Transverse colon (tissue), 4 donors: ENCODE data around the gene TRIM9. TPM values are rescaled to one million over a fixed set of nuclear protein-coding genes. Genes with fewer than 3 reads are reported as not detected.

ENCODE experiments used
- DNase-seq: peaks from one replicate; pipeline ENCODE4 v3.0.0-alpha.2; 2019
- H3K27ac ChIP-seq, 4 donors: fragments of 200-600 bp; sonication (generic); 2 replicates each; pipeline ENCODE4 v1.5.1; 2016 to 2018; ENCODE audit warnings: inconsistent platforms in 4 of 4
- H3K27me3 ChIP-seq: fragments of 200-600 bp; sonication (generic); 2 replicates; pipeline ENCODE4 v1.5.1; 2017; ENCODE audit warnings: inconsistent platforms
- H3K36me3 ChIP-seq, 4 donors: fragments of 200-600 bp; sonication (generic); 2 replicates each; pipeline ENCODE4 v1.5.1; 2017 to 2019; ENCODE audit warnings: inconsistent platforms in 4 of 4
- H3K4me1 ChIP-seq, 4 donors: fragments of 200-600 bp; sonication (generic); 2 replicates each; pipeline ENCODE4 v1.5.1; 2017 to 2020; ENCODE audit warnings: inconsistent platforms in 4 of 4
- H3K4me3 ChIP-seq, 4 donors: fragments of 200-600 bp; sonication (generic); 1 replicate in 1 of 4; 2 replicates in 3 of 4; pipeline versions ENCODE4 v1.5.1 to v1.6.1; 2017 to 2019; ENCODE audit warnings: inconsistent platforms in 4 of 4
- H3K9me3 ChIP-seq, 2 donors: fragments of 200-600 bp; sonication (generic); 2 replicates each; pipeline ENCODE4 v1.5.1; 2017 to 2019; ENCODE audit warnings: inconsistent platforms in 2 of 2
- EP300 ChIP-seq: sonication (generic); formaldehyde crosslinking; IDR thresholded peaks from one replicate; pipeline ENCODE4 v1.6.1; 2017; ENCODE audit warnings: antibody characterized with exemption, low read depth
- POLR2A ChIP-seq: fragments of 450-650 bp; IDR thresholded peaks from one replicate; pipeline ENCODE4 v1.6.1; 2016; ENCODE audit warnings: antibody characterized with exemption, mild to moderate bottlenecking, moderate library complexity
- POLR2AphosphoS5 ChIP-seq, 3 donors: sonication (generic); formaldehyde crosslinking; IDR thresholded peaks; one replicate each; pipeline ENCODE4 v1.6.1; 2016; ENCODE audit warnings: antibody characterized with exemption in 3 of 3
- WGBS, 2 donors: methylation state at CpG; one replicate each; pipeline ENCODE4 v1.1.5; 2018; ENCODE audit warnings: low coverage in 1 of 2; 5-methylcytosine and 5-hydroxymethylcytosine counted together
- in situ Hi-C, 4 donors: fragments of 200-750 bp; cut with MboI; loops; one replicate each; pipeline versions ENCODE4 v1.15.0 to v1.15.1; 2017; ENCODE audit warnings: low sequenced_read_pairs in 3 of 4, low pct_ligation_motif_present in 1 of 4, low pct_unique_long_range_greater_than_20kb in 1 of 4
- intact Hi-C: fragments of 100-400 bp; cut with DNase I; formaldehyde crosslinking; loops from one replicate; pipeline ENCODE4 v1.15.1; 2023; ENCODE audit warnings: low total_unique reads
- total RNA-seq, 4 donors: library from RNA; depleted of rRNA; stranded (reverse); fragments of >200 nt; gene quantifications; one replicate each; pipeline ENCODE4 v1.1.0, GENCODE V29; 2016
- TF ChIP-seq, protein P1 (sequence below), 5 experiments: fragments of 200-600 bp in 3 of 5; fragments of 450-650 bp in 2 of 5; sonication (generic) in 3 of 5; IDR thresholded peaks; 1 replicate in 2 of 5; 2 replicates in 3 of 5; pipeline ENCODE4 v1.5.1; 2016 to 2017; ENCODE audit warnings: antibody characterized with exemption in 5 of 5, inconsistent platforms in 3 of 5, mild to moderate bottlenecking in 2 of 5, moderate library complexity in 1 of 5

Gene TRIM9
- total RNA-seq, 4 donors from 2014 or later: 9.2 to 21.3 (median 16.1) TPM

DNA sequence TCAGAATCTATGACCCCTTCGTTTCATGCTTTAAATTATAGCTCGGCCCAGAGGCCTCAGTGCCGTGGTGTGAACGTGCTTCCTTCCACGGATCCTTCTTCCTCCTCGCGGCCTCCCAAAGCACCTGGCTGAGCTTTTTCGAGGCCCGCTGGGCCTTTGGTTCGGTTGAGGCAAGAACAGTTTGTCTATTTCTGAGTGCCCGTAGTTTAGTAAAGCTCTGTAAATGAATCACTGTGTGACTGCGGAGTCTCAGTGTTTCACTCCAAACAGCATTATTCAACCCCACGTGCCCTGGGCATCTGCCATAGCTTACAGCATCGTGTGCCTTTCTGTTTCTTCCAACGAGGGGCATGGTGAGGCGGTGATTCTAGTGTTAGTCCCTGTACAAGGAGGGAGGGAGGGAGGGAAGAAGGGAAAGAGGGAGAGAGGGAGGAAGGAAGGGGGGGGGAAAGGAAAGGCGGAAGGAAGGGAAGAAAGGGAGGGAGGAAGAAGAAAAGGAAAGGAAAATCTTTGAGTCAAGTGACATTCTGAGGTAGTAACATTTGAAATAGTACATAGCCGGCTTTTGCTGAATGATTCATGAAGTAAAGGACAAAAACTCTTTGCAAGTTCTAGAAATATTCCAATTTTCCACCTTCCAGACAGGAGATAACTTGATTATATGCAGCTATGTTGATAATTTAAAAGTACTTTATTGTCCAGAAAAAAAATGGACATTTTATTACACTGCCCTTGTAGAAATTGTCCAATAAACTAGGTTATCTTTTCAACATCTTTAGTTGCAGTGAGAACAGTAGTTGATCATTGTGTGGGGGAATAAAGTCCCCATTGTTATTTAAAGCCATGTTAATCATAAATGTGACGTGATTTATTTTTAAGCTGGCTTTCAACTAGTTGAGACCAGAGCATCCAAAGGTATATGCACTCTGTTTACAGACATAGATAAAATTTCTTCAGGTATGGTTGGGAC lies 1.2 kb upstream of the TRIM9 start:
- DNase-seq: peak; percentile 18
- H3K36me3 ChIP-seq: no peaks in the 10 kb centered on the region
- H3K27me3 ChIP-seq: peaks cover 34% of the 10 kb centered on the region
- H3K9me3 ChIP-seq: no peaks in the 10 kb centered on the region
- TF ChIP-seq POLR2AphosphoS5 (IDR thresholded peaks at IDR 0.05): peak in 2 of 3 donors; percentile 28 to 30
- no peak for TF ChIP-seq POLR2A
- 34 to 64% methylated on average over 3 to 19 of the region's 19 CpGs for WGBS, 2 donors
- H3K4me3 ChIP-seq: peak overlapping the region in 3 of 4 donors; percentile 51 to 93 (median 53)
- peak overlapping the region; percentile 70 to 84 (median 80) for H3K27ac ChIP-seq
- in situ Hi-C loops (no loop called here), intact Hi-C loops (loop anchor here (10.0 kb wide), 1 partner anchor 141 kb away; no protein-coding TSS in a partner anchor)
- H3K4me1 ChIP-seq: peaks cover 0 to 26% (median 22%) of the 10 kb centered on the region in 4 donors

DNA sequence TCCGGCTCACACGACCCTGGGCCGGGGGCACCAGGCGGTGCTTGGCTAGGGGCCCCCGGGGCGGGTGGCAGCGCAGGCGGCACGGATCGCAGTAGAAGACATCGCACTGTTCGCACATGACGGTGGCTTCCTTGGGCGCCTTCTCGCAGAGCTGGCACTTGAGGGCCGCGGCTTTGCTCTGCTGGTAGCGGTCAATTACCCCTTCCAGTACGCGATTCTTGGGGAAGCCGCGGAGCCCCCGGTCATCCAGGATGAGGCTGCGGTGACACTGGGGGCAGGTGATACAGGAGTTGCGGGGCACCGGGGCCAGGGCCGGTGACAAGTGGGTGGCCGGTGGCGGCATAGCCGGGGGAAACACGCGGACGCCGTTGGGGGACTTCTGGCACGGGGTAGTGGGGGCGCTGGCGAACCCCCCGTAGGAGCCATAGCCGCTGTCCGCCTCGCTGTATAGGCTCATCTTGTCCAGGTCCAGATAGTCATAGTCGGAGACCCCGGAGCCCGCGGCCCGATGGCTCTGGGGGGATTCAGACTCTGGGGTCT lies 553 bp downstream of the TRIM9 start:
- Histone ChIP-seq H3K27me3 (peaks cover 24% of the 10 kb centered on the region), H3K9me3 (no peaks in the 10 kb centered on the region), H3K36me3 (no peaks in the 10 kb centered on the region), H3K4me1 (peaks cover 0 to 26% (median 22%) of the 10 kb centered on the region in 4 donors), H3K27ac (peak overlapping the region; percentile 57 to 84 (median 76)), H3K4me3 (peak overlapping the region; percentile 38 to 93 (median 52))
- intact Hi-C loops (loop anchor here (10.0 kb wide), 1 partner anchor 140 kb away; no protein-coding TSS in a partner anchor), in situ Hi-C loops (no loop called here)
- WGBS, 2 donors: 2% methylated on average over 42 of the region's 46 CpGs; no CpG with 5 or more reads in 1 of the 2 donors
- TF ChIP-seq POLR2AphosphoS5 (IDR thresholded peaks at IDR 0.05) (no peak), POLR2A (no peak), EP300 (no peak)
- TF ChIP-seq, protein P1, sequence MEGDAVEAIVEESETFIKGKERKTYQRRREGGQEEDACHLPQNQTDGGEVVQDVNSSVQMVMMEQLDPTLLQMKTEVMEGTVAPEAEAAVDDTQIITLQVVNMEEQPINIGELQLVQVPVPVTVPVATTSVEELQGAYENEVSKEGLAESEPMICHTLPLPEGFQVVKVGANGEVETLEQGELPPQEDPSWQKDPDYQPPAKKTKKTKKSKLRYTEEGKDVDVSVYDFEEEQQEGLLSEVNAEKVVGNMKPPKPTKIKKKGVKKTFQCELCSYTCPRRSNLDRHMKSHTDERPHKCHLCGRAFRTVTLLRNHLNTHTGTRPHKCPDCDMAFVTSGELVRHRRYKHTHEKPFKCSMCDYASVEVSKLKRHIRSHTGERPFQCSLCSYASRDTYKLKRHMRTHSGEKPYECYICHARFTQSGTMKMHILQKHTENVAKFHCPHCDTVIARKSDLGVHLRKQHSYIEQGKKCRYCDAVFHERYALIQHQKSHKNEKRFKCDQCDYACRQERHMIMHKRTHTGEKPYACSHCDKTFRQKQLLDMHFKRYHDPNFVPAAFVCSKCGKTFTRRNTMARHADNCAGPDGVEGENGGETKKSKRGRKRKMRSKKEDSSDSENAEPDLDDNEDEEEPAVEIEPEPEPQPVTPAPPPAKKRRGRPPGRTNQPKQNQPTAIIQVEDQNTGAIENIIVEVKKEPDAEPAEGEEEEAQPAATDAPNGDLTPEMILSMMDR (IDR thresholded peaks at IDR 0.05): no peak
- DNase-seq: no peak

DNA sequence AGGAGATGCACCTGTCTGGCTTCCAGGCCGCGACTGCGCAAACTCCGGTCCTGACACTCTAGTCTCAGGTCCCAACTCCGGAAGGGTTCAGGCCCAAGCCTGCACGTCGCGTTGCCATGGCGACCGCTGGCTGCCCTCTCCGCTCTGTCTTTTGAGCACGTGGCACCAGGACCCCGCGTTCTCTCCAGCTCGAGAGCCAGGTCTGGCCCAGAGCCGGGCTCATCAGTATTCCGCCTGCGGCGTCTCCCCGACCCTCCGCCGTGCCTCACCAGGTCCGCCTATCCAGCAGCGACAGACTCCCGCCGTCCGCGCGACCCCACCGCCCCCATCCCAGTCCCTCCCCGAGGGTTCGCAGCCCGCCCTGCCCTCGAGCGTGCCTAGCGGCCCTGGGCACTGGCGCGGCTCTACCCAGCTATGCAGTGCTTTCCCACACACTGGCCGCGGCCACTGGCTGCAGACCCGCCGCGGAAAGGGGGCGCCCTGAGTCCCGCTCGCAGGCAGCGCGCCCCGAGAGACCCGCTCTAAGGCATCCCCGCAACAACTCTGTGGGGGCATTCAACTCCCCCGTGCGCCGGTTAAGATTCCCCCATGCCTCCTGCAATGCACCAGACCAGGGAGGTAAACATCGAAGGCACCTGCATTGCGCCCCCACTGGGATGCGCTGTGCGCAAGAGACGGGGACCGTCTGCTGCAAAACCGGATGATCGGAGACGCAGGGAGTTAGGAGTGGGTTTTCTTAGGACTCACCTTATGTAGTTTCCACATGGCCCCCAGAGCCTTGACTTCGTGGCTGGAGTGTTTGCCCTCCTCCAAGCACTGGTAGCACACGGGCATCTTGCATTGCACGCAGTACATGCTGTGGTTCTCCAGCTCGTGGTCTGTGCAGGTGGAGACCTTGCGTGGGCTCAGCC lies 1.3 kb downstream of the TRIM9 start:
- H3K27me3 ChIP-seq: peaks cover 24% of the 10 kb centered on the region
- intact Hi-C loops (loop anchor here (10.0 kb wide), 1 partner anchor 139 kb away; no protein-coding TSS in a partner anchor), in situ Hi-C loops (no loop called here)
- H3K27ac ChIP-seq: peak overlapping the region in 2 of 4 donors; percentile 57 to 84
- peak; percentile 54 for DNase-seq
- TF ChIP-seq, protein P1 (IDR thresholded peaks at IDR 0.05): peak; percentile 28 to 48 (median 41)
- TF ChIP-seq POLR2AphosphoS5 (IDR thresholded peaks at IDR 0.05) (no peak), POLR2A (no peak), EP300 (no peak)
- H3K4me1 ChIP-seq: peaks cover 0 to 26% (median 22%) of the 10 kb centered on the region in 4 donors
- no peaks in the 10 kb centered on the region for H3K36me3 ChIP-seq
- H3K9me3 ChIP-seq: no peaks in the 10 kb centered on the region
- 23% methylated on average over 53 of the region's 68 CpGs; no CpG with 5 or more reads in 1 of the 2 donors for WGBS, 2 donors
- H3K4me3 ChIP-seq: peak overlapping the region; percentile 38 to 93 (median 52)

DNA sequence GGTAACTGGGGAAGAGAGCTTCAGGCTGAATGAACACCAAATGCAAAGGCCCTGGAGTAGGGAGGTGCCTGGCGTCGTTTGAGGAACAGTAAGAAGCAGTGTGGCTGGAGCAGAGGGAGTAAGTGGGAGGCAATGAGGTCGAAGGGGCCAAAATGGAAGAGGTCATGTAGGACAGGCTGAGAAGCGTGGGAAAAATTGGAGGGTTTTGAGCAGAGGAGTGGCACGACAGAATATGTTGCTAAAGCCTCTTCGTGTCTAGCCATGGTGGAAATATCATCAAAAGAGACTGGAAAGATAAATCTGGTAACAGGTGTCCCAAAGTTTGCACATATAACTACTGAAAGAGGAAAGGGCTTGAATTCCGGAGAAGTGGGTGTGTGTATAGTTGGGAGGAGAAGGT lies 1.9 kb downstream of the TRIM9 start:
- in situ Hi-C loops (no loop called here), intact Hi-C loops (loop anchor here (10.0 kb wide), 1 partner anchor 138 kb away; no protein-coding TSS in a partner anchor)
- no peak for DNase-seq
- H3K36me3 ChIP-seq: no peaks in the 10 kb centered on the region
- H3K27ac ChIP-seq: no peak overlapping the region
- peaks cover 0 to 26% (median 22%) of the 10 kb centered on the region in 4 donors for H3K4me1 ChIP-seq
- no peaks in the 10 kb centered on the region for H3K9me3 ChIP-seq
- TF ChIP-seq POLR2AphosphoS5 (IDR thresholded peaks at IDR 0.05) (no peak), POLR2A (no peak), EP300 (no peak)
- TF ChIP-seq, protein P1 (IDR thresholded peaks at IDR 0.05): no peak
- peaks cover 24% of the 10 kb centered on the region for H3K27me3 ChIP-seq
- H3K4me3 ChIP-seq: peak overlapping the region in 2 of 4 donors; percentile 51 to 93
- 81 to 84% methylated on average over 7 of the region's 7 CpGs for WGBS, 2 donors
